Heart right ventricle (tissue), 16 donors: ENCODE measurements around the gene KLC1. TPM values are rescaled to one million over a fixed set of nuclear protein-coding genes. Genes with fewer than 3 reads are reported as not detected.

ENCODE experiments used
- ATAC-seq, 8 donors: fragments of 200-7000 bp; cut with Tn5 transposase; one replicate each; pipeline ENCODE4 v1.9.1; 2020; ENCODE audit warnings: mild to moderate bottlenecking in 8 of 8, moderate library complexity in 8 of 8, moderate number of reproducible peaks in 1 of 8
- DNase-seq, 2 donors: peaks; one replicate each; pipeline ENCODE4 v3.0.0-alpha.2; 2020
- H3K27ac ChIP-seq, 10 donors: fragments of 200-600 bp; sonication (generic) in 2 of 10; one replicate each; pipeline versions ENCODE4 v1.5.0 to v1.8.0; 2020 to 2022; ENCODE audit warnings: mild to moderate bottlenecking in 3 of 10
- H3K27me3 ChIP-seq, 7 donors: fragments of 200-600 bp; one replicate each; pipeline ENCODE4 v1.8.0; 2021 to 2022; ENCODE audit warnings: mild to moderate bottlenecking in 2 of 7
- H3K36me3 ChIP-seq, 9 donors: fragments of 200-600 bp; sonication (generic) in 1 of 9; one replicate each; pipeline versions ENCODE4 v1.5.0 to v1.8.0; 2020 to 2022; ENCODE audit warnings: mild to moderate bottlenecking in 2 of 9
- H3K4me1 ChIP-seq, 9 donors: fragments of 200-600 bp; sonication (generic) in 1 of 9; one replicate each; pipeline versions ENCODE4 v1.5.0 to v1.8.0; 2020 to 2022; ENCODE audit warnings: mild to moderate bottlenecking in 4 of 9
- H3K4me3 ChIP-seq, 10 donors: fragments of 200-600 bp; sonication (generic) in 2 of 10; one replicate each; pipeline versions ENCODE4 v1.5.0 to v1.8.0; 2020 to 2022; ENCODE audit warnings: mild to moderate bottlenecking in 7 of 10, moderate library complexity in 2 of 10
- H3K9me3 ChIP-seq, 11 donors: fragments of 200-600 bp in 10 of 11; sonication (generic) in 2 of 11; one replicate each; pipeline versions ENCODE4 v1.5.0 to v1.8.0; 2013 to 2022; ENCODE audit warnings: mild to moderate bottlenecking in 2 of 11, control low read depth in 1 of 11, moderate library complexity in 1 of 11
- CTCF ChIP-seq, 9 donors: fragments of 200-600 bp; sonication (generic) in 2 of 9; IDR thresholded peaks; one replicate each; pipeline versions ENCODE4 v1.5.0 to v1.8.0; 2021 to 2022; ENCODE audit warnings: antibody characterized with exemption in 9 of 9, mild to moderate bottlenecking in 5 of 9, moderate library complexity in 1 of 9
- WGBS, 2 donors: extraction: QIAGEN DNeasy Blood & Tissue Kit; methylation state at CpG; one replicate each; pipeline ENCODE4 v1.1.7; 2013; ENCODE audit warnings: inconsistent platforms in 1 of 2; 5-methylcytosine and 5-hydroxymethylcytosine counted together
- intact Hi-C, 10 donors: fragments of 100-400 bp; cut with DNase I; formaldehyde crosslinking; loops; one replicate each; pipeline versions ENCODE4 v1.11.1 to v1.14.2; 2022
- polyA plus RNA-seq, 2 donors: library from polyadenylated mRNA; stranded (reverse); fragments of 200-250 nt; gene quantifications; one replicate each; pipeline ENCODE4 v1.2.3, GENCODE V29; 2013
- total RNA-seq, 10 donors: library from RNA; stranded (reverse); fragmentation: NEBNext Ultra II Directional in 3 of 10; extraction: Animal tissue kit (Norgen Biotek cat#: 25700) in 3 of 10; gene quantifications; one replicate each; pipeline versions ENCODE4 v1.2.1 to v1.2.4, GENCODE V29; 2021 to 2023
- donor health status: Arrhythmogenic right ventricular cardiomyopathy.
- donor health status: ischemic (EF 13 %, LVEDD 7.1; RV severe dilation, severe dysfunction).
- donor health status: healthy with polysubstance abuse.
- donor health status: DM: no; HTN: yes; CAD: no.
- donor health status: DM: no; HTN: no; CAD: no.
- donor health status: ischemic (EF 25% LVEDD 6.9; RV normal size, moderate dysfunction).
- donor health status: ischemic (EF 25% LVEDD 5.7; RV mildly dilated, moderate dysfunction).
- donor health status: healthy.
- donor health status: DM: yes; HTN: yes; CAD: no.
- donor health status: Ischemic cardiomyopathy.
- donor health status: ischemic (EF 35%, LVEDD 5.7; RV mildly dilated, moderate dysfunction).
- donor health status: nonischemic (EF 11% LVEDD 7.7; RV severe dilation, severe dysfunction).
- donor health status: DM: yes; HTN: yes; CAD: no.
- donor health status: PGD.
- donor health status: ischemic (EF 29% LVEDD 5.4; RV normal size, mild dysfunction).
- donor health status: nonischemic (EF 23%, LVEDD 6.1; RV moderate dilation, normal function).

KLC1 gene
- total and polyA plus RNA-seq, 12 donors: 123 to 220 (median 151) TPM

- no peak overlapping the region for H3K4me3 ChIP-seq
- intact Hi-C loops: no loop called here
- no peak overlapping the region for H3K27ac ChIP-seq
- ATAC-seq: no peak
- H3K36me3 ChIP-seq: peaks cover 0 to 50% (median 15%) of the 10 kb centered on the region in 9 donors
- TF ChIP-seq CTCF (IDR thresholded peaks at IDR 0.05): no peak
- peak in 1 of 2 donors; percentile 8 for DNase-seq
- peaks cover 19 to 83% (median 47%) of the 10 kb centered on the region in 9 donors for H3K4me1 ChIP-seq
- WGBS, 2 donors: 95% methylated on average over 18 of the region's 18 CpGs
- H3K9me3 ChIP-seq: no peaks in the 10 kb centered on the region
- no peaks in the 10 kb centered on the region for H3K27me3 ChIP-seq
These were observed 97.5 kb downstream of the KLC1 start for GRCh38 chr14:103726474-103726873.

GRCh38 chr14:103727313-103727980 lies 98.4 kb downstream of the KLC1 start:
- H3K36me3 ChIP-seq: peaks cover 0 to 59% (median 24%) of the 10 kb centered on the region in 9 donors
- TF ChIP-seq CTCF (IDR thresholded peaks at IDR 0.05): no peak
- no peak for ATAC-seq
- intact Hi-C loops: no loop called here
- no peak overlapping the region for H3K4me3 ChIP-seq
- peak in 1 of 2 donors; percentile 12 for DNase-seq
- H3K27me3 ChIP-seq: no peaks in the 10 kb centered on the region
- H3K9me3 ChIP-seq: no peaks in the 10 kb centered on the region
- 85 to 86% methylated on average over 53 of the region's 53 CpGs for WGBS, 2 donors
- peaks cover 19 to 83% (median 42%) of the 10 kb centered on the region in 9 donors for H3K4me1 ChIP-seq
- no peak overlapping the region for H3K27ac ChIP-seq

- ATAC-seq (no peak), DNase-seq (peak in 1 of 2 donors; percentile 11)
- Histone ChIP-seq H3K27ac (no peak overlapping the region), H3K4me3 (no peak overlapping the region), H3K9me3 (no peaks in the 10 kb centered on the region), H3K4me1 (peaks cover 17 to 82% (median 39%) of the 10 kb centered on the region in 9 donors), H3K27me3 (no peaks in the 10 kb centered on the region), H3K36me3 (peaks cover 0 to 66% (median 31%) of the 10 kb centered on the region in 9 donors)
- no peak for TF ChIP-seq CTCF (IDR thresholded peaks at IDR 0.05)
- WGBS, 2 donors: 93% methylated on average over 19 of the region's 19 CpGs
- intact Hi-C loops: no loop called here
These were observed 99.1 kb downstream of the KLC1 start for GRCh38 chr14:103728141-103728540.

GRCh38 chr14:103728721-103729120 lies 99.7 kb downstream of the KLC1 start:
- no peak for DNase-seq
- Histone ChIP-seq H3K9me3 (no peaks in the 10 kb centered on the region), H3K27me3 (no peaks in the 10 kb centered on the region), H3K4me1 (peaks cover 11 to 76% (median 33%) of the 10 kb centered on the region in 9 donors), H3K27ac (no peak overlapping the region), H3K36me3 (peaks cover 0 to 72% (median 35%) of the 10 kb centered on the region in 9 donors), H3K4me3 (no peak overlapping the region)
- no peak for ATAC-seq
- WGBS, 2 donors: 66 to 71% methylated on average over 12 of the region's 12 CpGs
- intact Hi-C loops: no loop called here
- TF ChIP-seq CTCF (IDR thresholded peaks at IDR 0.05): no peak
